ENCODE results near the gene GRK6.

DNA sequence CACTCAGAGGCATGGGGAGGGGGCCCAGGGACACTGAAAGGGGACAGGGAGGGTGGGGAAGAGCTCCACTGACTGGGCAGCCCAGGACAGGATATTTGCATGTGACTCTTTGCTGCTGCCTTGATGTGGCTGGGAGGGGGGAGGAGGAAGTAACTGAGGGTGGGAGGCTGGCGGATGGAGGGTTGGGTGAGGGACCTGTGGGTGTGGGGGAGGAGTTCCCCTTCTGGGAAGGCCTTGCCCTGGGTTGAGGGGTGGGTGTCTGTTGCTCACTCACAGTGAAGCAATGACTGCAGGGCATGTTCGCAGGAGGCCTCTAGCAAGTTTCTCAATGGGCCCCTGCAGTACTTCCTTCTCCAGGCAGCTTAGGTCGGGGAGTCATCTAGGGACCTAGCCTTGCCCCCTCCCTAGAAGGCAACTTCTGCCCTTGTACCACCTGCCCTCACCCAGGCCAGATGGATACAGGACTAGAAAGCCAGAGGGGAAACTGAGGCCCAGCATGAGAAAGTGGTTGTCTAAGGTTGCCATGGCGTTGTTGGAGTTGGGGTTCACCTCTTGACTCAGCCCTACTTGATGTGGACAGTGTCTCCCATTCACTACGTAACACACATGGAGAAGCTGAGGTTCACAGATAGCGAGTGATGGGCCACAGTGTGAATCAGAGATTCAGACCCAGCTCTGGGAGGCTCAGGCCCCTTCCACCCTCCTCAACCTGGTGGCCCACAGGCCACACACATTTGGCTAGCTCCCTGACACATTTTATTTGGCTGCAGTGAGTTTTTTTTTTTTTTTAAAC lies 3.0 kb downstream of the GRK6 start:
- TF ChIP-seq, protein P1, sequence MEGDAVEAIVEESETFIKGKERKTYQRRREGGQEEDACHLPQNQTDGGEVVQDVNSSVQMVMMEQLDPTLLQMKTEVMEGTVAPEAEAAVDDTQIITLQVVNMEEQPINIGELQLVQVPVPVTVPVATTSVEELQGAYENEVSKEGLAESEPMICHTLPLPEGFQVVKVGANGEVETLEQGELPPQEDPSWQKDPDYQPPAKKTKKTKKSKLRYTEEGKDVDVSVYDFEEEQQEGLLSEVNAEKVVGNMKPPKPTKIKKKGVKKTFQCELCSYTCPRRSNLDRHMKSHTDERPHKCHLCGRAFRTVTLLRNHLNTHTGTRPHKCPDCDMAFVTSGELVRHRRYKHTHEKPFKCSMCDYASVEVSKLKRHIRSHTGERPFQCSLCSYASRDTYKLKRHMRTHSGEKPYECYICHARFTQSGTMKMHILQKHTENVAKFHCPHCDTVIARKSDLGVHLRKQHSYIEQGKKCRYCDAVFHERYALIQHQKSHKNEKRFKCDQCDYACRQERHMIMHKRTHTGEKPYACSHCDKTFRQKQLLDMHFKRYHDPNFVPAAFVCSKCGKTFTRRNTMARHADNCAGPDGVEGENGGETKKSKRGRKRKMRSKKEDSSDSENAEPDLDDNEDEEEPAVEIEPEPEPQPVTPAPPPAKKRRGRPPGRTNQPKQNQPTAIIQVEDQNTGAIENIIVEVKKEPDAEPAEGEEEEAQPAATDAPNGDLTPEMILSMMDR (conservative IDR thresholded peaks at IDR 0.05; ENCODE audit: low read depth, low read length): no peak
- no peak for TF ChIP-seq RAD21 (IDR thresholded peaks at IDR 0.05; ENCODE audit: low read length)
- no peak for TF ChIP-seq MAFK (IDR thresholded peaks at IDR 0.05; ENCODE audit: low read depth, low read length)
- TF ChIP-seq, protein P2, sequence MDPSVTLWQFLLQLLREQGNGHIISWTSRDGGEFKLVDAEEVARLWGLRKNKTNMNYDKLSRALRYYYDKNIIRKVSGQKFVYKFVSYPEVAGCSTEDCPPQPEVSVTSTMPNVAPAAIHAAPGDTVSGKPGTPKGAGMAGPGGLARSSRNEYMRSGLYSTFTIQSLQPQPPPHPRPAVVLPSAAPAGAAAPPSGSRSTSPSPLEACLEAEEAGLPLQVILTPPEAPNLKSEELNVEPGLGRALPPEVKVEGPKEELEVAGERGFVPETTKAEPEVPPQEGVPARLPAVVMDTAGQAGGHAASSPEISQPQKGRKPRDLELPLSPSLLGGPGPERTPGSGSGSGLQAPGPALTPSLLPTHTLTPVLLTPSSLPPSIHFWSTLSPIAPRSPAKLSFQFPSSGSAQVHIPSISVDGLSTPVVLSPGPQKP (IDR thresholded peaks at IDR 0.05; ENCODE audit: borderline replicate concordance, low read depth, low read length): no peak
- no peak for TF ChIP-seq RCOR1 (IDR thresholded peaks at IDR 0.05; ENCODE audit: insufficient replicate concordance, low read length)
